Neural cell (in vitro differentiated cells): ENCODE measurements around the gene ESRRB. TPM values are rescaled to one million over a fixed set of nuclear protein-coding genes. Genes with fewer than 3 reads are reported as not detected.

Experiments
- H2AFZ ChIP-seq: fragments of 200-600, 300-800 bp; sonication (generic), shearing (Covaris generic); 2 replicates; pipeline ENCODE4 v1.6.0; 2014; ENCODE audit warnings: low read depth, mild to moderate bottlenecking, antibody characterized with exemption, low read length, moderate library complexity
- H3F3A ChIP-seq: fragments of 200-600 bp; shearing (Covaris generic); 2 replicates; pipeline ENCODE4 v1.6.1; 2016; ENCODE audit warnings: mild to moderate bottlenecking, moderate library complexity, mixed read lengths, antibody characterized with exemption, low read length; ENCODE audit not compliant: insufficient read depth, poor library complexity, severe bottlenecking
- H3K27ac ChIP-seq: fragments of 200-600, 300-800 bp; sonication (generic), shearing (Covaris generic); 2 replicates; pipeline ENCODE4 v1.5.1; 2014; ENCODE audit warnings: mild to moderate bottlenecking, low read length, moderate library complexity
- H3K27me3 ChIP-seq: fragments of 300-800, 200-600 bp; sonication (generic), shearing (Covaris generic); 2 replicates; pipeline ENCODE4 v1.6.0; 2014; ENCODE audit warnings: mild to moderate bottlenecking, low read depth, low read length, moderate library complexity; ENCODE audit not compliant: insufficient read depth
- H3K36me3 ChIP-seq: fragments of 300-800, 200-600 bp; sonication (generic), shearing (Covaris generic); 2 replicates; pipeline ENCODE4 v1.5.1; 2014; ENCODE audit warnings: mild to moderate bottlenecking, antibody characterized with exemption, low read length, moderate library complexity; ENCODE audit not compliant: insufficient read depth
- H3K4me2 ChIP-seq: fragments of 300-800, 200-600 bp; sonication (generic), shearing (Covaris generic); 2 replicates; pipeline ENCODE4 v1.6.0; 2014; ENCODE audit warnings: mild to moderate bottlenecking, low read length
- H3K4me3 ChIP-seq: fragments of 300-800, 200-600 bp; sonication (generic), shearing (Covaris generic); 2 replicates; pipeline ENCODE4 v1.5.1; 2014; ENCODE audit warnings: mild to moderate bottlenecking, low read length, moderate library complexity
- H3K79me2 ChIP-seq: fragments of 200-600 bp; shearing (Covaris generic); replicated peaks from 2 replicates; pipeline ENCODE4 v1.6.0; 2014; ENCODE audit warnings: mild to moderate bottlenecking, low read length, moderate library complexity; ENCODE audit not compliant: insufficient read depth
- H3K9ac ChIP-seq: fragments of 300-800, 200-600 bp; sonication (generic), shearing (Covaris generic); 2 replicates; pipeline ENCODE4 v1.6.1; 2016; ENCODE audit warnings: mild to moderate bottlenecking, low read length, mixed read lengths
- H3K9me2 ChIP-seq: fragments of 200-600 bp; shearing (Covaris generic); 2 replicates; pipeline ENCODE4 v1.6.1; 2016; ENCODE audit warnings: mild to moderate bottlenecking, low read length, mixed read lengths; ENCODE audit not compliant: insufficient read depth
- H3K9me3 ChIP-seq: fragments of 200-600, 300-800 bp; sonication (generic), shearing (Covaris generic); 2 replicates; pipeline ENCODE4 v1.6.1; 2016; ENCODE audit warnings: mild to moderate bottlenecking, mixed run types, low read length, moderate library complexity, mixed read lengths
- H4K20me1 ChIP-seq: fragments of 200-600 bp; shearing (Covaris generic); 2 replicates; pipeline ENCODE4 v1.6.1; 2016; ENCODE audit warnings: mild to moderate bottlenecking, mixed run types; ENCODE audit not compliant: insufficient read depth
- EP300 ChIP-seq: fragments of 450-650 bp; conservative IDR thresholded peaks from 2 replicates; pipeline ENCODE4 v1.6.1; 2014; ENCODE audit warnings: antibody characterized with exemption, mild to moderate bottlenecking, moderate library complexity; ENCODE audit not compliant: poor library complexity, severe bottlenecking
- EZH2 ChIP-seq: fragments of 200-600, 300-800 bp; shearing (Covaris generic), sonication (generic); IDR thresholded peaks from 2 replicates; pipeline ENCODE4 v1.6.1; 2014; ENCODE audit warnings: antibody characterized with exemption, low read length, borderline replicate concordance, mild to moderate bottlenecking; ENCODE audit not compliant: insufficient read depth, poor library complexity, severe bottlenecking
- MXI1 ChIP-seq: fragments of 450-650 bp; conservative IDR thresholded peaks from 2 replicates; pipeline ENCODE4 v1.6.1; 2014; ENCODE audit warnings: antibody characterized with exemption, mild to moderate bottlenecking; ENCODE audit not compliant: poor library complexity, severe bottlenecking
- POLR2AphosphoS5 ChIP-seq: IDR thresholded peaks from 2 replicates; pipeline ENCODE4 v1.6.1; 2012
- RAD21 ChIP-seq: fragments of 450-650 bp; conservative IDR thresholded peaks from 2 replicates; pipeline ENCODE4 v1.6.1; 2014; ENCODE audit warnings: antibody characterized with exemption, mild to moderate bottlenecking, moderate library complexity
- REST ChIP-seq: IDR thresholded peaks from 2 replicates; pipeline ENCODE4 v1.6.1; 2012; ENCODE audit warnings: borderline replicate concordance
- SMC3 ChIP-seq: fragments of 450-650 bp; conservative IDR thresholded peaks from 2 replicates; pipeline ENCODE4 v1.6.1; 2014; ENCODE audit warnings: antibody characterized with exemption, mild to moderate bottlenecking, moderate library complexity; ENCODE audit not compliant: poor library complexity
- TAF1 ChIP-seq: IDR thresholded peaks from 2 replicates; pipeline ENCODE4 v1.6.1; 2012; ENCODE audit warnings: low read depth
- polyA plus RNA-seq: library from polyadenylated mRNA; depleted of rRNA; stranded (reverse); fragments of >200 nt; gene quantifications from 2 replicates; pipeline ENCODE4 v1.2.3, GENCODE V29; 2014
- TF ChIP-seq, protein P1 (sequence below): fragments of 450-650 bp; IDR thresholded peaks from 2 replicates; pipeline ENCODE4 v1.5.1; 2014; ENCODE audit warnings: antibody characterized with exemption, mild to moderate bottlenecking, moderate library complexity; ENCODE audit not compliant: poor library complexity, severe bottlenecking

Gene ESRRB
- polyA plus RNA-seq, 1 donor from 2014 or later: 0.59 TPM

- Histone ChIP-seq H3K4me2 (no peak overlapping the region), H3K27me3 (no peaks in the 10 kb centered on the region), H3K9me2 (no peaks in the 10 kb centered on the region), H3K27ac (no peak overlapping the region), H3K9me3 (no peaks in the 10 kb centered on the region), H4K20me1 (no peaks in the 10 kb centered on the region), H3K79me2 (no peaks in the 10 kb centered on the region), H3K4me3 (no peak overlapping the region), H2AFZ (no peak overlapping the region), H3F3A (no peaks in the 10 kb centered on the region), H3K36me3 (no peaks in the 10 kb centered on the region), H3K9ac (no peak overlapping the region)
- TF ChIP-seq SMC3 (no peak), RAD21 (no peak), POLR2AphosphoS5 (no peak), EZH2 (no peak), REST (no peak), EP300 (no peak), TAF1 (no peak), MXI1 (no peak)
- TF ChIP-seq, protein P1, sequence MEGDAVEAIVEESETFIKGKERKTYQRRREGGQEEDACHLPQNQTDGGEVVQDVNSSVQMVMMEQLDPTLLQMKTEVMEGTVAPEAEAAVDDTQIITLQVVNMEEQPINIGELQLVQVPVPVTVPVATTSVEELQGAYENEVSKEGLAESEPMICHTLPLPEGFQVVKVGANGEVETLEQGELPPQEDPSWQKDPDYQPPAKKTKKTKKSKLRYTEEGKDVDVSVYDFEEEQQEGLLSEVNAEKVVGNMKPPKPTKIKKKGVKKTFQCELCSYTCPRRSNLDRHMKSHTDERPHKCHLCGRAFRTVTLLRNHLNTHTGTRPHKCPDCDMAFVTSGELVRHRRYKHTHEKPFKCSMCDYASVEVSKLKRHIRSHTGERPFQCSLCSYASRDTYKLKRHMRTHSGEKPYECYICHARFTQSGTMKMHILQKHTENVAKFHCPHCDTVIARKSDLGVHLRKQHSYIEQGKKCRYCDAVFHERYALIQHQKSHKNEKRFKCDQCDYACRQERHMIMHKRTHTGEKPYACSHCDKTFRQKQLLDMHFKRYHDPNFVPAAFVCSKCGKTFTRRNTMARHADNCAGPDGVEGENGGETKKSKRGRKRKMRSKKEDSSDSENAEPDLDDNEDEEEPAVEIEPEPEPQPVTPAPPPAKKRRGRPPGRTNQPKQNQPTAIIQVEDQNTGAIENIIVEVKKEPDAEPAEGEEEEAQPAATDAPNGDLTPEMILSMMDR: no peak
These were observed 48.4 kb downstream of the ESRRB start for GRCh38 chr14:76424359-76424758.

GRCh38 chr14:76426161-76426696 lies 50.3 kb downstream of the ESRRB start:
- no peaks in the 10 kb centered on the region for H3K27me3 ChIP-seq
- H3K27ac ChIP-seq: no peak overlapping the region
- H3F3A ChIP-seq: no peaks in the 10 kb centered on the region
- no peaks in the 10 kb centered on the region for H3K36me3 ChIP-seq
- no peak overlapping the region for H3K4me2 ChIP-seq
- no peak overlapping the region for H3K4me3 ChIP-seq
- H3K79me2 ChIP-seq: no peaks in the 10 kb centered on the region
- H3K9me3 ChIP-seq: no peaks in the 10 kb centered on the region
- H2AFZ ChIP-seq: no peak overlapping the region
- TF ChIP-seq SMC3: no peak
- no peak overlapping the region for H3K9ac ChIP-seq
- H3K9me2 ChIP-seq: no peaks in the 10 kb centered on the region
- no peaks in the 10 kb centered on the region for H4K20me1 ChIP-seq

- Histone ChIP-seq H3K79me2 (no peaks in the 10 kb centered on the region), H2AFZ (no peak overlapping the region), H3K36me3 (no peaks in the 10 kb centered on the region), H3F3A (no peaks in the 10 kb centered on the region), H4K20me1 (no peaks in the 10 kb centered on the region), H3K9me3 (no peaks in the 10 kb centered on the region), H3K27me3 (no peaks in the 10 kb centered on the region), H3K9ac (no peak overlapping the region), H3K27ac (no peak overlapping the region), H3K4me2 (no peak overlapping the region), H3K9me2 (no peaks in the 10 kb centered on the region), H3K4me3 (no peak overlapping the region)
- TF ChIP-seq RAD21 (no peak), EZH2 (no peak), EP300 (no peak), TAF1 (no peak)
- TF ChIP-seq, protein P1: no peak
These were observed 52.7 kb downstream of the ESRRB start for GRCh38 chr14:76428611-76429010.
